ENCODE results near the gene KITLG.

The KITLG gene

GRCh38 chr12:88566430-88566829 is 13.8 kb downstream of the KITLG start:
- TF ChIP-seq GABPA (IDR thresholded peaks at IDR 0.05; ENCODE audit: low read depth) (no peak), REST (IDR thresholded peaks at IDR 0.05; ENCODE audit: insufficient replicate concordance, low read depth) (no peak), CTCF (IDR thresholded peaks at IDR 0.05; ENCODE audit: insufficient read depth, low read length) (no peak), POLR2AphosphoS5 (IDR thresholded peaks at IDR 0.05; ENCODE audit: low read depth) (no peak), SPI1 (IDR thresholded peaks at IDR 0.05; ENCODE audit: borderline replicate concordance, low read depth) (no peak)
- no peak overlapping the region for H3K27ac ChIP-seq (replicated peaks)
- DNase-seq (ENCODE audit: low read depth in 1 of 2, low spot score in 1 of 2) = no peak
- no peaks in the 10 kb centered on the region for H3K27me3 ChIP-seq (ENCODE audit: insufficient read depth, poor library complexity, severe bottlenecking)
- H3K4me3 ChIP-seq (replicated peaks; ENCODE audit: insufficient read depth, low read length) = no peak overlapping the region

- Histone ChIP-seq H3K27ac (replicated peaks) (no peak overlapping the region), H3K27me3 (ENCODE audit: insufficient read depth, poor library complexity, severe bottlenecking) (no peaks in the 10 kb centered on the region), H3K4me3 (replicated peaks; ENCODE audit: insufficient read depth, low read length) (no peak overlapping the region)
- TF ChIP-seq CTCF (IDR thresholded peaks at IDR 0.05; ENCODE audit: insufficient read depth, low read length) = no peak
- no peak for TF ChIP-seq GABPA (IDR thresholded peaks at IDR 0.05; ENCODE audit: low read depth)
- no peak for TF ChIP-seq SPI1 (IDR thresholded peaks at IDR 0.05; ENCODE audit: borderline replicate concordance, low read depth)
- TF ChIP-seq REST (IDR thresholded peaks at IDR 0.05; ENCODE audit: insufficient replicate concordance, low read depth) = no peak
- no peak for TF ChIP-seq POLR2AphosphoS5 (IDR thresholded peaks at IDR 0.05; ENCODE audit: low read depth)
- DNase-seq (ENCODE audit: low read depth in 1 of 2, low spot score in 1 of 2) = no peak
Observed at GRCh38 chr12:88562846-88563582, 17.3 kb downstream of the KITLG start.

GRCh38 chr12:88562151-88562550 is 18.1 kb downstream of the KITLG start:
- H3K27ac ChIP-seq (replicated peaks) = no peak overlapping the region
- H3K27me3 ChIP-seq (ENCODE audit: insufficient read depth, poor library complexity, severe bottlenecking) = no peaks in the 10 kb centered on the region
- H3K4me3 ChIP-seq (replicated peaks; ENCODE audit: insufficient read depth, low read length) = no peak overlapping the region
- DNase-seq (ENCODE audit: low read depth in 1 of 2, low spot score in 1 of 2) = no peak
- TF ChIP-seq CTCF (IDR thresholded peaks at IDR 0.05; ENCODE audit: insufficient read depth, low read length) (no peak), POLR2AphosphoS5 (IDR thresholded peaks at IDR 0.05; ENCODE audit: low read depth) (no peak), REST (IDR thresholded peaks at IDR 0.05; ENCODE audit: insufficient replicate concordance, low read depth) (no peak), SPI1 (IDR thresholded peaks at IDR 0.05; ENCODE audit: borderline replicate concordance, low read depth) (no peak), GABPA (IDR thresholded peaks at IDR 0.05; ENCODE audit: low read depth) (no peak)
